NCI-H82 treated with DMSO at 0.1 percent for 48 hours (cell line): ENCODE data around the gene CHST8.
"Not testable (repeated sequence)": the region's sequence is repeated elsewhere in the genome, so short reads cannot be mapped to it uniquely, and the experiment has no call there.

ENCODE experiments used
- DNase-seq: peaks from one replicate; lab custom pipeline; 2025; ENCODE audit not compliant: unreplicated experiment; lab: John Stamatoyannopoulos, UW

The CHST8 gene

GRCh38 chr19:33641956-33642498 is 20.3 kb downstream of the CHST8 start:
- no peak for DNase-seq

- DNase-seq = no peak
These were observed 22.6 kb downstream of the CHST8 start for GRCh38 chr19:33644284-33644836.

- no peak for DNase-seq
These were observed 24.6 kb downstream of the CHST8 start for GRCh38 chr19:33646306-33646705.

- DNase-seq = no peak
These were observed 25.4 kb downstream of the CHST8 start for GRCh38 chr19:33647146-33647545.

GRCh38 chr19:33649627-33650305 is 28.0 kb downstream of the CHST8 start:
- DNase-seq = no peak

GRCh38 chr19:33653684-33654083 is 31.9 kb downstream of the CHST8 start:
- no peak for DNase-seq

- no peak for DNase-seq
These were observed 33.2 kb downstream of the CHST8 start for GRCh38 chr19:33654840-33655508.

- DNase-seq = no peak
These were observed 38.1 kb downstream of the CHST8 start for GRCh38 chr19:33659835-33660234.

GRCh38 chr19:33660410-33661124 is 38.8 kb downstream of the CHST8 start:
- no peak for DNase-seq

- no peak for DNase-seq
These were observed 39.6 kb downstream of the CHST8 start for GRCh38 chr19:33661336-33661735.

GRCh38 chr19:33662391-33663092 is 40.8 kb downstream of the CHST8 start:
- no peak for DNase-seq

GRCh38 chr19:33663316-33663715 is 41.6 kb downstream of the CHST8 start:
- DNase-seq = not testable (repeated sequence)

- no peak for DNase-seq
These were observed 43.0 kb downstream of the CHST8 start for GRCh38 chr19:33664744-33665143.

- no peak for DNase-seq
These were observed 44.2 kb downstream of the CHST8 start for GRCh38 chr19:33665776-33666595.

- no peak for DNase-seq
These were observed 45.4 kb downstream of the CHST8 start for GRCh38 chr19:33667141-33667650.

- no peak for DNase-seq
These were observed 46.1 kb downstream of the CHST8 start for GRCh38 chr19:33667881-33668280.

GRCh38 chr19:33668968-33669367 is 47.2 kb downstream of the CHST8 start:
- no peak for DNase-seq

- no peak for DNase-seq
These were observed 47.6 kb downstream of the CHST8 start for GRCh38 chr19:33669376-33669775.

GRCh38 chr19:33670398-33670797 is 48.6 kb downstream of the CHST8 start:
- DNase-seq = no peak

GRCh38 chr19:33671211-33671610 is 49.5 kb downstream of the CHST8 start:
- no peak for DNase-seq
